Fibroblast of gingiva (primary cell): ENCODE measurements around the gene TLX2.

Source experiments
- DNase-seq: peaks from one replicate; pipeline ENCODE4 v3.0.0-alpha.2; 2011; ENCODE audit warnings: low read depth

TLX2 gene

DNA sequence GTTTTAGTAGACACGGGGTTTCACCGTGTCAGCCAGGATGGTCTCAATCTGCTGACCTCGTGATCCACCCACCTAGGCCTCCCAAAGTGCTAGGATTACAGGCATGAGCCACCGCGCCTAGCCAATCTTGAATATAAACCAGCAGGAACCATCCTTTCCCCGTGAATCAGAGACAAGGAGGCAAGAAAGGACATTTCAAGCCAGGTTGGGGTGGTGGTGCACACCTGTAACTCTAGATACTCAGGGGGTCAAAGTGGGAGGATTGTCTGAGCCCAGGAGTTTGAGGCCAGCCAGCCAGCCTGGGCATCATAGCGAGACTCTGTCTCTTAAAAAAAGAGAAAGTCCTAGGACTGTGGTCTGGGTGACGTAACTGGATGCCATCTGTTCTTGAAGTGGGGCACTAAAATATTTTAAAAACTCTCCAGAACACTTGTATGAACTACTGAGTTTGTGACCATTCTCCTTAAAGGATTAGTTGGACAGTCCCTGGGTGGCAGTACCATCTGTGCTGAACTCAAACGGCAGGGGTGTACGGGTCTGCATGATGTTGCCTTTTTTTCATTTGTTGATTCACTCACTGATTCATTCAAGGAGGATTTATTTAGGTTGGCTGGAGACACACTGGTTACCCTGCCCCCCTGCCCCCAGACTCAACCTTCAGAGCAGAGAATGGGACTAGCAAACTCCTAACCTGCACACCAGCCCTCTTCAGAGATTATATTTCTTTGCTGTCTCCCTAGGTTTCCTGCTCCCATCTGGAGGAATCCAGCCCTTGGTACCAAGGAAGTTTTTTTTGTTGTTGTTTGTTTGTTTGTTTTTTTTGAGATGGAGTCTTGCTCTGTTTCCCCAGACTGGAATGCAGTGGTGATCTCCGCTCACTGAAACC is 2.9 kb upstream of the TLX2 start:
- no peak for DNase-seq

DNA sequence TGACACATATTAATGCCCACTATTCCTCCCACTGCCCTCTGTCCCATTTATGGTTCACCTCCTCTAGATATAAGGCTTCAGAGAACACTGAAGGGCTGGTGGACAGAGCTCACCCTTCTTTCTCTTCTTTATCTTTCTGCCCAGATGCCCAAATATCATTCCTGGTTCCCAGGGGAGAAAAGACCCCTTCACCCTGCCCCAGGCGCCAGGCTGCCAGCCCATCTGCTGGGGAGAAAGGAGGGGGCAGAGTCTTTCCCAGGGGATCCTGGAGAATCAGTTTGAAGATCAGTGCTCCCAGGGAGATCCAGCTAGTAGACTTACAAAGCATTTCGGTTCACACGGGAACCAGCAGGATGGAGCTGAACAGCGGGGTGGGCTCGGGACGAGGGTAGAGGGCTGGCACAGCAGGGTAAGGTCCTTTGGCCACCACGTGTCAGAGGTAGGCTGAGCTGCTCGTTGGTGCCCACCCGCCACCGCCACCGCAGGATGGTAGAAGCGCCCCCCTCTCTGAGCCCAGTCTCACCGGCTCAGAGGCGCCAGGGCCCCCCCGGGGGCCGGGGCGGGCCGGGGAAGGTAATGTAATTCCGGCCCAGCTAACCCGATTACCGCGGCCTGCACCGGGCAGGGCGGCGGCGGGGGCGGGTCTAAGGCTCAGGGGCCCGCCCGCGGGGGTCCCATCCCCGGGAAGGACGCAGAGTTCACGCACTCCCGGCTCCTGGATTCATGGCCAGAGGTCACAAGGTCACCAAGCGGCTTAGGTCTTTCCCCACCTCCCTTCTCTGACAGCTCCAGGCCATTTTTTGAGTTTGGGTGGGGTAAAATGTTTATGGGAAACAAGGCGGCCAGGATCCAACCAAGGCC is 1.3 kb upstream of the TLX2 start:
- DNase-seq, result no peak

DNA sequence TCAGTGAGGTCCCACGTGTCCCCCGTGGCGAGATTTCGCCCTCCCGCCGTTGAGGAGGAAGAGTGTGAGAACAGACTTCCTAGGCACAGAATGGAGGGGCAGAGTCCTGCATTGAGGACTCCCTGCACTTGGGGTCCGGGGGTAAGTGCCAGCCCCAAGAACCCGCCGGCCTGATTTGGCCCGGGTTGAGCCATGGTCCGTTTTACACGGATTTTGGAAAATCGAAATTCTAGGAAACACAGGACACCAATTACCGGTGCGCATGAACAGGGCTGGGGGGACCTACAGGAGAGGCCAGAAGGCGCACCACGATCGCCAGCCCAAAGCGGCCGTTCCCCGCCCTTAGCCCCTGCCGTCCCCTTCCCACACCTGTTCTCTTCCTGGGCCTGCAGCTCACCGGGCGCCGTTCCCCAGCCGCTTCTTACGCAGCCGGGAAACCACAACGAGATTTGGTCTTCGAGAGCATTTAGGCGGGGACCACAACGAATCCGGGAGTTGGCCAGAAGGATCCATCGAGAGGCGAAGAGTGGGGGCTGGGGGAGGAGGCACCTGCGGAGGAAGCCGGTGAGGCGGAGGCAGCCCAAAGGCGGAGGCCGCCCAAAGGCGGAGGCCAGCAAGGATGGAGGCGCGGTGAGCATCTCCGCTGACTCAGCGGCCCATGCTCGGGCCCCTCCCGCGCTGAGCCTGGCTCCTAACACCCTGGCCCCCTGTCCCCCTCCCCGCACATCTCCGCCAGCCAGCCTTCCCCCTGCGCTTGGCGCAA is 464 bp upstream of the TLX2 start:
- no peak for DNase-seq

DNA sequence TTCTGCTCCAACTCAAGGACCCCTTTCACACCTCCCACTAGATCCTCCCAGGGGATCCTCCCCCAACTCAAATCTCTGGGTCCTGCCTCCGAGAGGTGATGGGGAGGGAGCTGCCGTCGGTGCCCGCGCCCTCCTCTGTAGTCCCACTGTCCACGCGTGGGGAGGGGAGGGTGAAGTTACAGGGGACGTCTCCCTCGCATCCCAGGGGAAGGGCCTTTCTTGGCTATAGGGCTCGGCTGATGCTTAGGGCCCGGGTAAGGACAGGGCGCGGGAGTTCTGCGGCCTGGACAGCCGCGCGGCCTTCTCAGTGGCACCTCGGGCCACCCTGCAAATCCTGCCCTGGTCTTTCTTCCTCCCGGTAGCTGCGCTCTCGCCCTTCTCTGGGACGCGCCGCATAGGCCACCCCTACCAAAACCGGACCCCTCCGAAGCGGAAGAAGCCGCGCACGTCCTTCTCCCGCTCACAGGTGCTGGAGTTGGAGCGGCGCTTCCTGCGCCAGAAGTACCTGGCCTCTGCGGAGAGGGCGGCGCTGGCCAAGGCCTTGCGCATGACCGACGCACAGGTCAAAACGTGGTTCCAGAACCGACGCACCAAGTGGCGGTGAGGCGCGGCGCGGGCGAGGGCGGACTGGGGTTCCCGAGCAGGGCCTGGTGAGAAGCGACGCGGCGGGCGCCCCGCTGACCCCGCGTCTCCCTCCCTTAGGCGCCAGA is 1.2 kb downstream of the TLX2 start:
- DNase-seq, result no peak

DNA sequence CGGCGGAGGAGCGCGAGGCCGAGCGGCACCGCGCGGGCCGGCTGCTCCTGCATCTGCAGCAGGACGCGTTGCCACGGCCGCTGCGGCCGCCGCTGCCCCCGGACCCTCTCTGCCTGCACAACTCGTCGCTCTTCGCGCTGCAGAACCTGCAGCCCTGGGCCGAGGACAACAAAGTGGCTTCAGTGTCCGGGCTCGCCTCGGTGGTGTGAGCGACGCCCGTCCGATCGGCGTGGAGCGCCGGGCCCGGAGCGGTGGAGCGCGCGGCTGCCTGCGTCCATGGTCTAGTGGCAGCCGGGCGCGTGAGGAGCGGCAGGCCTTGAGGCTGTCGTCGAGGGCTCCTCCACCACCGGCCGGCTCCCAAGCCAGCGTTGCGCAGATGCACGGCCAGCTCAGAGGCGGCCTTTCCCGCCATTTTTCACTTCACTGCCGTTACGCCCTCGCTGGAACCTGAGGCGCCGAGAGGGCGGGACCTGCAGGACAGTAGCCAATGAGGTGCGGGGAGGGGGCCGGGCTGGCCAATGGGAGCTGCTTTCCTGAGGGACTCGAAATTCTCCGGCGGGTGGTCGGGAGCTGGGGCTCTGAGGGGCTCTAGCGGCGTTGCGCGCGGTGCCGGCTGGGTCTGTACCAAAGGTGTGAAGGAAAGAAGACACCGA is 1.9 kb downstream of the TLX2 start:
- no peak for DNase-seq

DNA sequence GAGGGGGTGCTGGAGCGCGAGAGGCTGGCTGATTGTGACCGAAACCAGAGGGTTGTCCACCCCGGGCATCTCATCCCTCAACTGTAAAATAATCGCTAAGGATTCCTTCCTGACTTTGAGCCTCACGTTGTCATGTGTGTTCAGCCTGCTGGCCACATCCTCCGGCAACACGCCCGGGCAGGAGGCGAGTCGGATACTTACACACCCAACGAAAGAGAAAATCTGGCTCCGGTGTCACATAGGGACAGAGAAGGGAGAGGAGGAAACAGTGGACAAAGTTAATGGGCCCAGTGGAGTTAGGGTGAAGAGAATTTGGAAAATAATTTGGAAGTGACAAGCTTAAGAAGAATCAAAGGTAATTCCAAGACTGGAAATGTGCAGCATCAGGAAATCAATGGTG is 2.4 kb downstream of the TLX2 start:
- DNase-seq, result no peak

DNA sequence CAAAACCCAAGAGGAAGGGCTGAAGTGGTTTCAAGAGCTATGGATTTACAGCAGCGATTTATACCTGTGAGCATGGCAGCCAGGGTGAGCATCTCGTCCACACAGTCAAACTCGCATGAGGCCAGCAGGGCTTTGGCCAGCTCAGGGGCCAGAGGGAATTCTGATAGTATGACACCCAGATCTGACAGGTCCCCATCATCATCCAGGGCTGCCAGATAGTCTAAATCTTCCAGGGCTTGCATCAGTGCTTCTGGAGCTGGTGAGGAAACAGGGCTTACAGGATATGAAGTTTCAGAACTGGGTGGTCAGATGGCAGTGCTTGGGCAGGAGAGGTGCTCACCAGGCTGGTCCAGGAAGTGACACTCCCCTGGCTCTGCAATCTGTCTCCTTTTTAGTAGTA is 8.3 kb downstream of the TLX2 start:
- no peak for DNase-seq

DNA sequence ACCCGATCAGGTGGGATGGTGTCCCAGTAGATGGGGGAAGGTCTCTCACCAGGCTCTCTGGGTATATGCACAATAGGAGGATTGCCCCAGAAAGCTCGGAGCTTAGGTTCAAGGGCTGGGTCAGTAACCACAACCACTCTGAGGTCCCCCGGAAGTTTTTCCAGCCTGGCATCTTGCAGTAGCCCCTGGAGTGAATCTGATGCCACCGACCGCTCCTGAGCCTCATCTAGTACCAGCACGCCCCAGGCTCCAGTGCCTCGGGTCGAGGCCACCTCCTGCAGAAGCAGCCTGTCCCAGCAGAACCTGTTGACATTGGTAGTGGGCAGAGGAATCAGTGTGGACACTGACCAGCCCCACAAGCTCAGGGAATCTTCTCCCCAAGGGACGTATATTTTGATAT is 9.8 kb downstream of the TLX2 start:
- DNase-seq, result no peak

DNA sequence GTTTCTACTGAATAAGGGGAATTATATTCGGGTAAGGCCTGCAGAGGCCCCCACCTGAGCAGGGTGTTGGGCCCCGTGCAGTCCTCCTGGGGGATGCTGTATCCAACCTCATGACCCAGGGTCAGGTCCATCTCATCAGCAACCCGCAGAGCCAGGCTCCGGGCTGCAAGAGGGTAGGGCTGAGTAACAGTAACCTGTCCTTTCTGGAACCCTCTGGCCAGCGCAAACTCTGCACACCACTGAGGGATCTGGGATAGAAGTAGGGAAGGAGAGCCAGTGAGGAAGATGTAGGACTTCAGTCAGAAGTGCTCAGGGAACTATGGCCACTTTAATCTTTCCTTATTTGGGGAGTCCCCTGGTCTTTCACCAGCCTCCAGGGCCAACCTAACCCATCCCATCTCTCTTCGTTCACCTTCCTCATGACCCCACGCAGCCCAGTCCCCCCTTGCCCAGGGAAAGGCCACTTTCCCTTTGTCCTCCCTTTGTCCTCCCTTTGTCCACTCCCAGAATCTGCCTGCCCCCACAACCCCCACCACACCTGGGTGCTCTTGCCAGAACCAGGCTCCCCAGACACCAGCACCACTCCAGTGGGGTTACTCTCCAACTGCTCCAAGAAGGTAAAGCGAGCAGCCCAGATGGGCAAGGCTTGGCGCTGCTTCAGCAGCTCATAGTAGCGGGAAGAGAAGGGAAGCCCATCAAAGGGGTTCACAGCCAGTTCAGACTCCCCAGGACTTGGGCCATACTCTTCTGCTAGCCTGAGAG is 10.9 kb downstream of the TLX2 start:
- DNase-seq, result no peak

DNA sequence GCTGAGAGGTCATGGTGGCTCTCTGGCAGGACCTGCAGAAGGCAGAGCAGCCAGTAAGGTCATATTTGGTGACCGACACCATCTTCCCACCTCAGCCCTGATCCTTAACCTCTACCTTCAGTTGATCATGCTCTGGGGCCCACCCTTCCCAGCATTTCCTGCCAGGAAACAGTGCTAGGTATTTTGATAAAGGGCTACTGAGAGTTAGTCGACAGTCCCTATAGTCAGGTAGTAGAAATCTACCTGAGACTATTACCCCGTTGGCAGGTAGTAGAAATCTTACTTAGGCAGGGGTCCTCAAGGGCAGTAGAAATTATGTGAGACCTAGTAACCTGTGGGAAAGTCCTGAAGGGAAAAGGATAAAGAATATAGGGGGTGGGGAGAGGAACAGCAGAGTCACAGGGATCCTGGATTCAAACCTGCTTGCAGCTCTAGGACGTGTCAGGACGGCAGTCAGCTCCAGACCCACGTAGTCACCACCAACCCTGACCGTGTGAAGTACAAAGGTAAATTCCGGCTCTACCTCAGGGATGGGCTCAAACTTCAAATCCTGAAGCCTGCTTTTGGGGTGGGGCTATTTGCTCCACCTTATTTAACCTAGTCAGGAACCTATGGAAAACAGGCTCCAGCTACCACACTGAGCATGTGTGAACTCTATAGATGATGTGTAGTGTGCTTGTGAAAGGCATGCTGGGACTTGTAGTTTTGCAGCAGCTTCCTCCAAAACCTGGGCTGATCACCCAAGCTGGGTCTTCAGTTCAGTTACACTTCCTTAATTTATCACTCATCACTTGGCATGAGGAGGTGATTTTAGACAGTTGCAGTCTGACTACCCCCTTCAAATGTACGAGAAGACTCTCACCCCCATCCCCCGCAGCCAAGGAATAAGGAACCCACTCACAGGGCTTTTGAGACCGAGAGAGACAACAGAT is 11.7 kb downstream of the TLX2 start, which contains the start of gene DQX1:
Gene DQX1, minus strand, starts transcription at position 515 of the 932 bp plus-strand sequence. Its CDS starts 502 bp downstream, at position 13.
- no peak for DNase-seq

DNA sequence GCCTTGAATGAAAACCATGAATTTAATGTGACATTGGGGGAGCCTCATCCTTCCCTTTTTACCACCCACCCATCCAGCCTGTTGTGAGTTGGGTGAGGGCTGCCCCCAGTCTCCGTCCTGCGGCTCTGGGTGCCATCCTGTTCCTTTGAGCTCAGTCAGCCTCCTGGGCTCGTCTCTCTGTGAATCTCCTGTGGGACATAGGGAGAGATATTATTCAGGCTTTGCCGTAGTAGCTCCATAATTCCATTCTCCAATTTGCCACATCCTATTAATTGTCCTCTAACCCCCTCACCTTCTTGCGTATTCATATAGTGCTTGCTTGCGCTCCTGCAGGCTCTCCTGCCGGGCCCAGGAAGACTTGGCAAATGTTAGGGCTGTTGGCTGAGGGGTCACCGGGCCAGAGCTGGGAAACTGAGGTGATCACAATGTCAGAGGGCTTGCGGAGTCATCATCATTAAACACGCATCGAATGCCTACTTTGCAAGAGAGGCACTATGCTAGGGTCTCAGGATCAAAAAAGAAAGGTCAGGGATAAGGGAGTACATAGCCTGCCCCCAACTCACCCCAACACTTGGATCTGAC is 12.5 kb downstream of the TLX2 start:
- DNase-seq, result no peak

DNA sequence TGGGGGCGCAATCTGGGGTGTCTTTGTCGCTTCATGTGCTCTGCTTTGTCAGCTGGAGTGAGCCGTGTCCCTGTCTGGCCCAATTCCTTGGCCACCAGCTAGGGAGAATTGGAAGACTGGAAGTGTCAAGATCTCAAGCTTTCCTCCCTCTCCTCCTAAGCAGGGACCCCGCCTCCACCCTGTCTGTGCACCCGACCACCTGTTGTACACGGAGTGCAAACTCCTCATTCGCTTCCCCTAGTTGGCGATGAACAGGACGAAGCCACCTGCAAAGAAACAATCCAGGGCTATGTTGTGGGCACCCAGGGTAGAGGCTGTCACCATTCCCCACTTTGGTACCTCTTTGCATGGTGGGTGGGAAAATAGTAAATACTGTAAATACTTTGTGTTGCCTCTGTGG is 13.5 kb downstream of the TLX2 start:
- DNase-seq, result no peak

DNA sequence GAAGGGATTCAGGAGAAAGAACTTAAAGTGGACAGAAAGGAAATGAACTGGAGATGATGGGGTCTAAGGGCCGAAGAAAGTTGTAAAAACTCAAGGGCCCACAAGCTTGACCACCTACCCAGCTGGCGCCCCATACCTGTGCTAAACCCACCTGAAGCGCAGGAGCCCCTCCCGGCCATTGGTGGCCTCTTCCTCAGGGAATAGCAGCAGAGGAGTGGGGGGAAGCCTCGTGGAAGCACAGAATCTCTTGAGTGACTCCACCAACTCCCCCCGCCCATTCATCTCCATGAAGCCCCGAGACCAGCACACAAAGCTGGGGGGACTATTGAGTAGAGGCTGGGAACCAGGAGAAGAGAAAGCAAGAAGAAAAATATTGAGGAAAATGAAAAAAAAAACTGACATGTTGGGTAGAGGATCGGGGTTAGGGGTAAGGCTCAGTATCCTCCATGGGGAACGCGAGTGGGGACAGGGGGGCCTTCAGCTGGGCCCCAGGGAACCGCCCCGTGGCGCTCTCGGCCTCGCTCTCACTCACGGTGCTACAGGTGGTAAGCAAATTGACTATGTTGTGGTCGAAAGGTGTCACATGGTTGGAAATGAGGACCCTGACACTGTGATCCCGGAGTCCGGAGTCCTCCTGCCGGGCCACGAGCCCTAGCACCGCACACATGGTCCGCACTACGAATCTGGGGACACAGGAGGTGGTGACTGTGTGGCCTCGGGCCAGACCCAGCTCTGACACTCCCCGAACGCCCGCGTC is 14.5 kb downstream of the TLX2 start:
- no peak for DNase-seq

DNA sequence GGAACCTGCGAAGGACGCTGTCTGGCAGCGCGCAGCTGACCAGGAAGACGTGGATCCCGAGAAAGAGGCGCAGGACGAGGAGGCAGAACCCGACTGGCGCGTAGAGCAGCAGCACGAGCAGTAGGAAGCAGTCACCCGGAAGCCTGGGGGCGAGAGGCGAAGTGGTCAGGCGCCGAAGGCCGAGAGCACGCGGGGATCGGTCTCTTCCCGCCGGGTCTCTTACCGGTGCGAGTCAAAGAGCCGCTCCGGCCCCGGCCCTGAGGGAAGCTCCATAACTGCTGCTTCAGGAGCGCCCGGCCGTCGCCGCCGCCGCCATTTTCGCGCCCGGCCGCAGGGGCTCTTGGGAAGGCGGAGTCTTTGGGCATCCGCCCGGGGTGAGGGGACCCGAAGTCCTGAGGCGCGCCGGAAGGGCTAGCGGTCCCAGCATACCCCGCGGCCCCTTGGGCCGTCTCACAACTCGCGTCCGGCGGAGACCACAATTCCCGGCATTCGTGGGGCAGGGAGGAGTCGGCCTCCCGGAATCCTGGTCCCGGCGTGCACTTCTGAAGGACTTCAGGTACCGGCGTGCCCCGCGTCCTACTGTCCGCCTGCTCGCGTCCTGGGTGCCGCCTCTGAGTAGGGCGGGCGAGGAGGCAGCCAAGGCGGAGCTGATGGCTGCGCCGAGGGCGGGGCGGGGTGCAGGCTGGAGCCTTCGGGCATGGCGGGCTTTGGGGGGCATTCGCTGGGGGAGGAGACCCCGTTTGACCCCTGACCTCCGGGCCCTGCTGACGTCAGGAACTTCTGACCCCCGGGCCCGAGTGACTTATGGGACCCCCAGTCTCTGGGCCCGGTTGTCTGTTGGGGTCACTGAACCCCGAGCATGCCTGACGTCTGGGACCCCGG is 15.3 kb downstream of the TLX2 start, which contains the start of the genes AUP1 and HTRA2:
Gene AUP1, minus strand, starts transcription at position 350 of the 882 bp plus-strand sequence. Its CDS starts 77 bp downstream, at position 273.
Gene HTRA2, plus strand, starts transcription at position 577 of the 882 bp plus-strand sequence. Its CDS starts 74 bp downstream, at position 651.
- DNase-seq, result peak; percentile 99

DNA sequence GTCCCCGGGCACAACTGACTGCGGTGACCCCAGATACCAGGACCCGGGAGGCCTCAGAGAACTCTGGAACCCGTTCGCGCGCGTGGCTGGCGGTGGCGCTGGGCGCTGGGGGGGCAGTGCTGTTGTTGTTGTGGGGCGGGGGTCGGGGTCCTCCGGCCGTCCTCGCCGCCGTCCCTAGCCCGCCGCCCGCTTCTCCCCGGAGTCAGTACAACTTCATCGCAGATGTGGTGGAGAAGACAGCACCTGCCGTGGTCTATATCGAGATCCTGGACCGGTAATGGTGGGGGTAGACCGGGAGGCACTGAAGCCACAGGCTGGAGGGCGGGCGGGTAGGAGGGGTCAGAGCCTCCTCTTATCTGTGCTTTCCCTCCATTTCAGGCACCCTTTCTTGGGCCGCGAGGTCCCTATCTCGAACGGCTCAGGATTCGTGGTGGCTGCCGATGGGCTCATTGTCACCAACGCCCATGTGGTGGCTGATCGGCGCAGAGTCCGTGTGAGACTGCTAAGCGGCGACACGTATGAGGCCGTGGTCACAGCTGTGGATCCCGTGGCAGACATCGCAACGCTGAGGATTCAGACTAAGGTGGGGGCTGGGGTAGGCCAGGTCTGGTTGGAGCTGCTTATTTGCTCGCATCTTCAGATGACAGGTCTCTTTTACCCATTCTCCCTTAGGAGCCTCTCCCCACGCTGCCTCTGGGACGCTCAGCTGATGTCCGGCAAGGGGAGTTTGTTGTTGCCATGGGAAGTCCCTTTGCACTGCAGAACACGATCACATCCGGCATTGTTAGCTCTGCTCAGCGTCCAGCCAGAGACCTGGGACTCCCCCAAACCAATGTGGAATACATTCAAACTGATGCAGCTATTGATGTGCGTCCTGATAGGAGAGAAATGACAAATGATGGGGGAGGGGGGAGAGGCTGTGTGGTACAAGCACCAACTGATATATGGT is 16.3 kb downstream of the TLX2 start:
- DNase-seq, result peak; percentile 48

DNA sequence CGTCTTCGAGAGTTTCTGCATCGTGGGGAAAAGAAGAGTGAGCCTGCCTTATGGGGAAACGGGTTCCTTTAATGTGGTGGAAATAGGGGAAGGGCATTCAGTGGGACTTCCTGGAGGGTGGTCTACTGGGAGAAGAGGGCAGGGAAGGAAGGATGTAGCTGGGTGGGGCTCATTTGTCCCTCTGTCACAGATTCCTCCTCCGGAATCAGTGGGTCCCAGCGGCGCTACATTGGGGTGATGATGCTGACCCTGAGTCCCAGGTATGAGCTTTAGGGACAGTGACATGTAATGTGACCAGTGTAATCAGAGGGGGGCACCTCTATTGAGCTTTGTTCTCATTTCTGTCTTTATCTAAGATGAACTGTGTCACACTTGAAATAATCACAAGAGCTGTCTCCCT is 17.4 kb downstream of the TLX2 start:
- DNase-seq, result no peak
